ENCODE measurements around the gene TUBB4B.

DNA sequence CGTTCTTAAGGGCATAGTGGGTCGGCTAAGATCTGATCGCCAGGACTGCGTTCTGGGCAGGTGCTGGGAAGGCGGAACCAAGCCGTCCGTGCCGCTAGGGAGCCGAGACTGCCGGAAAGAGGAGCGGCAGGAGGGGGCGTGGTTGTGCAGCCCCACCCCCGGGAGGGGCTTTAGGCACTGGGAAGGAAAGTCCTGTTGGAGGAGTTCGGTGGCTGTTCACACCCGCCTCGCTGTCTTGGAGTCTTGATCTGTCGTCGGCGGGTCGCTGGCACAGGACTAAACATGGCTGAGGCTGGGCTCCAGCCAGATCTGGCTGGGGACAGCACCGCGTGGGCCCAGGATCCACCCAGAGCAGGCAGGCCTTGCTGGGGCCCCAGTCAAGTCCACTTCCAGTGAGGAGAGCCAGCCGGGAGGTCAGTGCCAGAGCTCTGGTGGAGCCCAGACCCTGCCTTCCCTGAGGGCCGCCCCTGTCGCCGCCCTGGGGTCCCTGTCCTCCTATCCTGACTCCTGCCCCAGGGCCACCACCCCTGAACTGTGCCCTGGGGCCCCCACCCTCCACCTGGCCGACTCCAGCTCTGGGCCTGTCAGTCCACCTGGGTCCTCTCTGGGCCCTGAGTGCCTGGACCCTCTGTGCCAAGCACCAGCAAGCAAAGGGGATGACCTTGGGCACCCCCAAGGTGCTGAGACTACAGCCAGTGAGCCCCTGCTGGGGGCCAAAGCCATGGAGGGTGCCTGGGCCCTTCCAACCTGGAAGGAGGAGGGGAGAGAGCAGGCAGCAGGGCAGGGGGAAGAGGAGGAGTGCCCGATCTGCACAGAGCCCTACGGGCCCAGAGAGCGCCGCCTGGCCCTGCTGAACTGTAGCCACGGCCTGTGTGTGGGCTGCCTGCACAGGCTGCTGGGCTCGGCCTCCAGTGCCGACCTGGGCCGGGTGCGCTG is 23.5 kb upstream of the TUBB4B start:
- TF ChIP-seq CTCF (IDR thresholded peaks at IDR 0.05), result no peak
- no peak for TF ChIP-seq POLR2A (IDR thresholded peaks at IDR 0.05)
